A172 (cell line): ENCODE data around the gene HMOX2. TPM values are rescaled to one million over a fixed set of nuclear protein-coding genes. Genes with fewer than 3 reads are reported as not detected.

Experiments
- DNase-seq: peaks from one replicate; pipeline ENCODE4 v3.0.0-alpha.2; 2015; ENCODE audit warnings: low spot score
- total RNA-seq: library from RNA; depleted of rRNA; stranded (reverse); fragments of >200 nt; shearing (Covaris generic); gene quantifications from 2 replicates; pipeline ENCODE4 v1.2.3, GENCODE V29; 2014; rRNA removed

HMOX2 gene
- total RNA-seq, 1 experiment from 2014 or later = 159 TPM

GRCh38 chr16:4556580-4556979 lies 80.4 kb downstream of the HMOX2 start:
- no peak for DNase-seq

- no peak for DNase-seq
Measured at GRCh38 chr16:4557973-4558372, 81.8 kb downstream of the HMOX2 start.

Other genes starting within 250 kb of the HMOX2 start
- not detected in 2 replicates for gene SRL, start 234.3 kb upstream of the HMOX2 start, total RNA-seq
- gene TFAP4, start 203.4 kb upstream of the HMOX2 start, total RNA-seq = 8.0 and 12.1 TPM in 2 replicates
- 3.2 and 5.7 TPM in 2 replicates for gene GLIS2, start 160.3 kb upstream of the HMOX2 start, total RNA-seq
- 46.8 and 116 TPM in 2 replicates for gene PAM16, start 125.1 kb upstream of the HMOX2 start, total RNA-seq
- gene VASN, start 104.5 kb upstream of the HMOX2 start, total RNA-seq = 87.4 and 100 TPM in 2 replicates
- gene CORO7, start 59.8 kb upstream of the HMOX2 start, total RNA-seq = 16.5 and 21.0 TPM in 2 replicates
- 86.7 and 91.9 TPM in 2 replicates for gene DNAJA3, start 50.5 kb upstream of the HMOX2 start, total RNA-seq
- gene NMRAL1, start 1.8 kb upstream of the HMOX2 start, total RNA-seq = 158 and 176 TPM in 2 replicates
- gene CDIP1, start 62.4 kb downstream of the HMOX2 start, total RNA-seq = 8.5 and 9.8 TPM in 2 replicates
- not detected in 2 replicates for gene C16orf96, start 79.9 kb downstream of the HMOX2 start, total RNA-seq
- gene UBALD1, start 138.5 kb downstream of the HMOX2 start, total RNA-seq = 6.0 and 7.9 TPM in 2 replicates
- 28.0 and 28.2 TPM in 2 replicates for gene MGRN1, start 148.4 kb downstream of the HMOX2 start, total RNA-seq
- 52.4 and 64.6 TPM in 2 replicates for gene NUDT16L1, start 217.2 kb downstream of the HMOX2 start, total RNA-seq